ENCODE data around the gene FAM114A1. TPM values are rescaled to one million over a fixed set of nuclear protein-coding genes. Genes with fewer than 3 reads are reported as not detected.
A peak's percentile ranks its signal among the peaks of the same experiment; 100 is the strongest.

The FAM114A1 gene
- total and polyA plus RNA-seq, 2 of the 4 experiments (the other 2 are of a cell fraction), result 135 to 649 TPM

GRCh38 chr4:38832624-38833528, 34.7 kb upstream of the FAM114A1 start:
- no peak for DNase-seq
- CTCF ChIA-PET, result no interaction called here

More at GRCh38 chr4:38832624-38833528, 34.7 kb upstream of the FAM114A1 start:
- Histone ChIP-seq H2AK9ac (replicated peaks; ENCODE audit: low read depth, low read length, poor library complexity) (peak overlapping the region; percentile 82), H4K5ac (ENCODE audit: low read depth, low read length) (peak overlapping the region; percentile 60; the same call in 1 of the 2 replicates), H2BK120ac (ENCODE audit: low read depth, low read length) (peak overlapping the region; percentile 84), H4K8ac (ENCODE audit: low read depth in 2 of 2, low read length in 2 of 2) (peak overlapping the region; percentile 50 to 71; a peak in 2 of 4 replicates), H3K4me1 (ENCODE audit: control insufficient read depth, insufficient read depth, low read length) (peaks cover 14% of the 10 kb centered on the region; the same call in 1 of the 2 replicates), H3K9me1 (ENCODE audit: insufficient read depth, low read length) (peaks cover 9% of the 10 kb centered on the region), H3K4me3 (ENCODE audit: insufficient read depth, low read depth, low read length) (no peak overlapping the region), H3K4me2 (ENCODE audit: low read depth, low read length) (no peak overlapping the region), H3K14ac (replicated peaks; ENCODE audit: low read depth, low read length) (peak overlapping the region; percentile 81), H3K4ac (ENCODE audit: low read depth, low read length) (peak overlapping the region; percentile 86), H3K36me3 (ENCODE audit: control insufficient read depth, insufficient read depth, low read length) (no peaks in the 10 kb centered on the region), H2AFZ (replicated peaks; ENCODE audit: low read length, poor library complexity) (peak overlapping the region; percentile 58), H3K9ac (ENCODE audit: low read depth, low read length) (no peak overlapping the region), H3K18ac (ENCODE audit: low read depth, low read length) (peak overlapping the region; percentile 95; the same call in 1 of the 2 replicates), H2BK20ac (ENCODE audit: low read depth, low read length) (peak overlapping the region; percentile 73), H4K20me1 (ENCODE audit: insufficient read depth, low read length) (no peaks in the 10 kb centered on the region), H3K23ac (ENCODE audit: low read depth, low read length) (peak overlapping the region; percentile 79), H3K27ac (ENCODE audit: insufficient read depth, low read length) (peak overlapping the region; percentile 90; the same call in 1 of the 2 replicates), H3K56ac (ENCODE audit: extremely low read depth, insufficient read depth, low read length) (no peak overlapping the region; the same call in 1 of the 2 replicates), H4K91ac (ENCODE audit: insufficient read depth, low read depth, low read length) (peak overlapping the region; percentile 89), H3K27me3 (ENCODE audit: control insufficient read depth, insufficient read depth, low read length) (no peaks in the 10 kb centered on the region), H3K9me3 (ENCODE audit: control insufficient read depth, insufficient read depth, low read length) (peaks cover 10% of the 10 kb centered on the region), H3K79me1 (ENCODE audit: low read depth in 1 of 2, low read length in 2 of 2) (peaks cover 0 to 7% of the 10 kb centered on the region in 2 experiments; a peak in 1 of 4 replicates), H2AK5ac (ENCODE audit: low read depth, low read length) (peak overlapping the region; percentile 72; the same call in 1 of the 2 replicates), H2BK15ac (ENCODE audit: low read depth, low read length) (peak overlapping the region; percentile 73; the same call in 2 of the 3 replicates), H2BK5ac (ENCODE audit: low read depth, low read length, poor library complexity, severe bottlenecking) (peak overlapping the region; percentile 85)
- POLR2A ChIA-PET (ENCODE audit: unreplicated experiment), result no interaction called here
- in situ Hi-C loops (cut with MboI; ENCODE audit: low sequenced_read_pairs) (no loop called here), dilution Hi-C loops (cut with HindIII; ENCODE audit: low sequenced_read_pairs, unreplicated experiment) (no loop called here), intact Hi-C loops (cut with micrococcal nuclease) (no loop called here)
- WGBS, 2 experiments (ENCODE audit: extremely low coverage in 2 of 2, insufficient read length in 1 of 2), result 68% methylated on average over 4 of the region's 7 CpGs; no CpG with 5 or more reads in 1 of the 2 experiments
- ATAC-seq (ENCODE audit: low read depth), result no peak
- no TSS peak for BruUV-seq (replicated peaks)
- no peak for TF ChIP-seq BHLHE40 (IDR thresholded peaks at IDR 0.05; ENCODE audit: low read depth, low read length)
- no peak for TF ChIP-seq FOS (IDR thresholded peaks at IDR 0.05; ENCODE audit: low read depth, low read length)
- TF ChIP-seq NFE2L2 (IDR thresholded peaks at IDR 0.05; ENCODE audit: low read depth, low read length), result no peak
- no peak for TF ChIP-seq RFX5 (IDR thresholded peaks at IDR 0.05; ENCODE audit: low read depth, low read length)
- TF ChIP-seq, protein P1, sequence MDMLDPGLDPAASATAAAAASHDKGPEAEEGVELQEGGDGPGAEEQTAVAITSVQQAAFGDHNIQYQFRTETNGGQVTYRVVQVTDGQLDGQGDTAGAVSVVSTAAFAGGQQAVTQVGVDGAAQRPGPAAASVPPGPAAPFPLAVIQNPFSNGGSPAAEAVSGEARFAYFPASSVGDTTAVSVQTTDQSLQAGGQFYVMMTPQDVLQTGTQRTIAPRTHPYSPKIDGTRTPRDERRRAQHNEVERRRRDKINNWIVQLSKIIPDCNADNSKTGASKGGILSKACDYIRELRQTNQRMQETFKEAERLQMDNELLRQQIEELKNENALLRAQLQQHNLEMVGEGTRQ (IDR thresholded peaks at IDR 0.05; ENCODE audit: low read depth, low read length), result no peak
- TF ChIP-seq CEBPB (IDR thresholded peaks at IDR 0.05; ENCODE audit: low read depth, low read length), result no peak
- no peak for TF ChIP-seq MAZ (IDR thresholded peaks at IDR 0.05; ENCODE audit: borderline replicate concordance, low read depth, low read length)
